NCI-H524 (cell line): Measurements from ENCODE around the gene SLC47A2.

Source experiments
- DNase-seq, 2 experiments: peaks; one replicate each; lab custom pipeline; 2025; lab: John Stamatoyannopoulos, UW

SLC47A2 gene

DNA sequence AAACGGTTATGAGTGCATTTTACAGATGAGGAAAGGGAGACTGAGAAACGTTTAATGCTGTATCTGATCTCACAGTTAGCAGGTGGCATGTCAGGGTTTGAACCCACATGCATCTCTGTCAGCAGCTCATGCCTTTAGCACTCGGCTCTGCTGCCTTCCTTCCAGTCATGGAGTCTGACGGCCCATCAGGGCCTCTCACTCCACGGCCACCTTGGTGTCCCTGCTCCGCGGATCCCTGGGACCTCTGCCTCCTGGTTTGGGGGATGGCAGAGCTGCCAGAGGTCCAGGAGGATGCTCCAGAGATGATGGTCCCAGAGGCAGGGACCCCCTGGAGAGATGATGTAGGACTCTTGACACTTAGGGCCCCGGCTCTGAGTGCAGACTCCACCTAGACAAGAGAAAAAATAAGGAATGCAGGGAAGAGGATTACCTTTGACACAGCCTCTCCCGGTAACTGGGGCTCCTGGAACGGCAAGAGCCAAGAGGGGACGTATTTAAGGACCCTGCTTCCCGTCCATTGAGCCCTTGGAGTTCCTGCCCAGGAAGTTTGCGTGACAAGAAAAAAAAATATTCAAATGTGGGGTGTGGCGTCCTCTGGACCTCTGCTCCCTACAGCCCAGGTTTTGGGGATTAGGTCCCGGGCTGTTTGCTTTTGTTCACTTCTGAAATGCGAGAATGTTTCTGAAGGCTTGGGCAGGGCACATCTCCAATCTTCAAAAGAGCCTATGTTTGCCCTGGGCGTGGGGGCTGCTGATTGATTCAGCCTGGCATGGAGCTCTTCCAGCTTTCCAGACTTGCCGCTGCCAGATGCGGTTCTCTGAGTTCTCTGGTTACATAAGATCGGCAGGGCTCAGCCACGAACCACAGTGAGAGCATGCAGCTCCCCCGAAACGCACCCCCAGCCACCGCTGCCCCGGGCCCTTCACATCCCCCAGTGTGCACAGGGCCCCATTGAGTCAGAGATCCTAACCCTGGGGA, 31.7 kb upstream of the SLC47A2 start, which contains the start of gene ALDH3A1:
ALDH3A1 (minus strand) TSS at position 470 of the 978 bp plus-strand sequence. CDS start 3,169 bp downstream, outside the sequence.
- DNase-seq = no peak

DNA sequence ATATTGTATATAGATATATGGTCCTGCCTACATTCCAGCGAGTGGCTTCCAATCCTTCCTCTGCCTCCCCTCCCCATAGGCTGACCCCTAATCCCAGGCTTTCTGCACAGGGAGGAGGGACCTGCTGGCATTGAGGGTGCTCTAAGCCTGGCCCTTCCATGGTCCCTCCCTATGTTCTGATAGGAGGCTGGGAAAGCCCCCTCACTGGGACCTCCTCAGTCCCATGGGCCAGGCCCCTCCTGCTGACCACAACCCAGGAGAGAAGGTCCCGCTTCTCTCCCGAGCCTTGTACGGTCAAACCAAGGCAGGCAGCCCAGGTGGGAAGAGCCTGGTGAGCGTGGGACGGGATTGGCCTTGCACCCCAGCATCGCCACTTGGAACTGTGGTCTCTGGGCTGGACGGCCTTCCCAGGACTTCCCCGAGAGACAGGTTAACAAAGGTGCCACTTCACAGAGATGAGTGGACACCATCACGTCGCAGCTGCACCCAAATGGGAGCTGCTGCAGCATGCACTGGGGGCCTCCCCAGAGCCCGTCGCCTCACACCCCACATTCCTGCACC, 30.9 kb upstream of the SLC47A2 start:
- DNase-seq = no peak

DNA sequence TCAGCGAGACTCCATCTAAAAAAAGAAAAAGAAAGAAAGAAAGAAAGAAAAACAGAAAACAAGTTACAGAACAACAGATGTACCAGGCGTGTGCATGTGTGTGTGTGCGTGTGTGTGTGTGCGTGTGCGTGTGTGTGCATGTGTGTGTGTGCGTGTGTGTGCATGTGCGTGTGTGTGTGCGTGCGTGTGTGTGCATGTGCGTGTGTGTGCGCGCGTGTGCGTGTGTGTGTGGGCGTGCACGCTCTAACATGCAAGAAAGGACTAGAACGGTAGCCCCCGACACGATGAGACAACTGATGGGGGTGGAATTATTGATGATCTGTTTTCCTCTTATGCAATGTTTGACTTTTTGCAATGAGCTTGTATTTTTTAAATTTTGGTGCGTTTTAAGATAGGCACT, 30.1 kb upstream of the SLC47A2 start:
- DNase-seq = no peak

DNA sequence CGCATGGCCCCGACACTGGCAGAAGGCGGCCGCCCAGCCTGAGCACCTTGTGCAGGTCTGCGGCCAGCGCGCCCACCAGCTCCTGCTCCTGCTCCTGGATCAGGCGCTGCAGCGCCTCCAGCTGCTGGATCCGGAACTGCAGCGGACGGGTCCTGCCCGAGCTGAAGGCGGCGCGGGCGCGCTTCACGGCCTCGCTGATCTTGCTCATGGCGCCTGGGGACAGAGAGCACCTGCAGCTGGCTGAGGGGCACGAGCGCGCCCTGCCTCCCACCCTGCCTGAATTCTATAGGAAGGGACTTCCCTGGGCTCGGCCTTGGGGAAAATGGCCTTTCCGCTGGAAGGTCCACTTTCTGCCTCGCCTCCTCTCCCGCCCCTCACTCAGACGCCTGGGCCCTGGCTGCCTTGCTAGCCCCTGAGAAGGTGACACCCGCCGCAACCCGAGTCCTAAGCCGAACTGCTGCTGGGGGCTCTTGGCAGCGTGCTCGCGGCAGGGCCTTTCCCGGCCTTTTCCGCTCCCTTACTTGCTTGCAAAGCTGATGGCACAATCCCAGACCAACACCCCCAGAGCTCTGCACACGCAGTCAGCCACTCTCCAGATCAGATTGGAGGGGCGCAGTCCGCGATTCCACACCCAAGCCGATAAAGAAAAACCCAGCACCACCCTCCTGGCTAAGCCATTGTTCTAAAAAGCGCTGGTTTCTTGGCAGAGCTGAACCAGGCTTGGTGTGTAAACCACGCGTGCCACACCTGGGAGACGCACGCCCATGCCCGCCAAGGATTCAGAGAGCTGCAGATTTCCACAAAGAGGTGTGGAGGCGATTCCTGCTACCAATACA, 28.8 kb upstream of the SLC47A2 start:
- DNase-seq = peak; percentile 62 to 86

DNA sequence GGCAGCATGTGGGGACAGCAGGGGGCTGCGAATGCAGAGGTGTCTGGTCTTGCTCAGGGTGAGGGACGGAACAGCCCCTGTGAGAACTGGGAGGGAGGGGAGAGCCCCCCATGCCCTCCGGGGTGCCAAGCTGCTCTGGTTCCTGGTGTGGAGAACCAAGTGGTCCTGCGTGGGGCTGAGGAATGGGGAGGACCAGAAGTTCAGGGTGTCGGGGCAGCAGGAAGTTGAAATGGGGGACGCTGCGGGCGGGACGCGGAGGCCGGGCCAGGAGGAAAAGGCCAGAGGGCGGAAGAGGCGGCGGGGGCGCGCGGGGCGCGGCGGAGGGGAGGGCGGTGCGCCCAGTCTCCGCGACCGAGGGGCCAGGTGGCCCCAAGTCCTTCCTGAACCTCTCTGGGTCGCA, 28.1 kb upstream of the SLC47A2 start:
- DNase-seq = peak in 1 of 2 experiments; percentile 13

DNA sequence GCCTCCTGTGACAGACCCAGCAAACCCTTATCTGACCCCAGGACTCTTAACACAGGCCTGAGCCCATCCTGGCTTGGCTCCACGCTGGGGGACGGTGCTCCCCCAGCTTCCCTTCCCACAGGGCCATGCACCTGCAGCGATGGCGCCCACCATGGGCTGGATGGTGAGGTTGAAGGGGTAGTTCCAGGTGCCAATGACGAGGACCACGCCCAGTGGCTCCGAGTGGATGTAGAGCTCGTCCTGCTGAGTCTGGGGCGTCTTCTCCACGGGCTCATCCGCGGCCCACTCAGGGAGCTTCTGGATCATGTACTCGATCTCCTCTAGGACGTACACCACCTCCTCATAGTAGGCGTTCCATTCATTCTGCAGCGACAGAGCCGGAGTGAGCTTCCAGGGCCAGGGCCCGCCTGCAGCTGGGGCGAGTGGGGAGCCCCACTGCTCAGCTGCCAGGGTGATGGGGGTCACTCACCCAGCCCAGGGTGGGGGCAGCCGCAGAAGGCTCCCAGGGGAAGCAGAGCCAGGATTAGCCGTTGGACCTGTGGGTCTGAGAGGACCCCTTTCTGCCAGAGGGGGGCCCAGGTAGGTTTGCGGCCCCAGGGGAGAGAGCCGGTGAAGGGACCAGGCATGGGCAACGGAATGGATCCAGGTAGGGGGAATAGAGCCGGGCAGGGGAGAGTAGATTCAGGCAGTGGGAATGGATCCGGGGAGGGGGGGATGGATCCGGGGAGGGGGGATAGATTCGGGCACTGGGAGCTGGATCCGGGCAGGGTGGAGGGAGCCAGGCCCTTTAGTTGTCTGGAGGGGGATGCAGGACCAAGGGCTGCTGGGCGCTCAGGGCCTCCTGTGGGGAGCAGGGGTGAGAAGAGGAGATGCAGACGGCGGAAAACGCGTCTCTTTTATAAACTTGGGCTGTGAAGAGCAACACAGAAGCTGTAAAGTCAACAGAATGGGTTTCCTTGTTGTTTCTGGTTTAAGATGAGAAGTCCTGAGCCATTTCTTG, 27.0 kb upstream of the SLC47A2 start:
- DNase-seq = no peak

DNA sequence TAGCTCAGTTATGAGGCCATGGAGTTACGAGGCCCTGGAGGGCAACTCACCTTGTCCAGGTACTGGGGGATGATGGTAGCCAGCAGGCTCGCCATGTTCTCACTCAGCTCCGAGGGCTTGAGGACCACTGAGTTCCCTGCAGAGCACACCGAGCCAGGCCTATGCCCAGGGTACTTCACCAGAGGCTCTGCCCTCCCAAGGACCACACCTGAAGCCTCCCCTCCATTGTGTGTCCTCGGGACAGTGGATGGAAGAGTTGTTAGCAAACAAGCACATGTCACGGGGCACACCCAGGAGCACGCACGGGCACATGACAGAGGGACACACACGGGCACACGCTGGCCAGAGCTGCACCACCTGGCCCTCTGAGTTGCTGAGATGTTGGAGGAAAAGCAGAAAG, 26.1 kb upstream of the SLC47A2 start:
- no peak for DNase-seq

DNA sequence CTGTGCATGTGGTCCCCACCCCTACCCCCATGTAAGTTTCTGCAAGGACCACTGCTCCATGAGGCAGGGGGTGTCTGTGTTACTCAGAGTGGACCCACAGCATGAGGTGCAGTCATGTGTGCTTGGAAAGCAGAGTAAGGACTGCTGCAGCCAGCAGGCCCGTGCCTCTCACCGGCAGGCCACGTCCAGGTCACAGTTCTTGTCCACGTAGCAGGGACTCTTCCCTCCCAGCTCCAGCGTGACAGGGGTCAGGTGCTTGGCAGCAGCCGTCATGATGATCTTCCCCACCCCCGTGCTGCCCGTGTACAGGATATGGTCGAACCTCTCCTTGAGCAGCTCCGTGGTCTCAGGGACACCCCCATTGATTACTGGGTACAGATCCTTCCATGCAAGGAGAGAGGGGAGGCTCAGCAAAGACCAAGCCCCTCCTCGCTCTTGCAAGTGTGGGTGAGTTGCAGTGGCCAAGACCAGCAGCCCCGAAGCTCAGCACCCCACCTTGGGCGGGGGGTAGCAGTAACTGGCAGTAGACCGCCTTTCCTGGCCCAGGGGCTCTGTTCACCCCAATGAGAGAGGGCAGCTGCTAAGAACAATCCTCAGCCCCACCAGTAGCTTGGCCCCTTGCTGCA, 25.6 kb upstream of the SLC47A2 start:
- DNase-seq = no peak

DNA sequence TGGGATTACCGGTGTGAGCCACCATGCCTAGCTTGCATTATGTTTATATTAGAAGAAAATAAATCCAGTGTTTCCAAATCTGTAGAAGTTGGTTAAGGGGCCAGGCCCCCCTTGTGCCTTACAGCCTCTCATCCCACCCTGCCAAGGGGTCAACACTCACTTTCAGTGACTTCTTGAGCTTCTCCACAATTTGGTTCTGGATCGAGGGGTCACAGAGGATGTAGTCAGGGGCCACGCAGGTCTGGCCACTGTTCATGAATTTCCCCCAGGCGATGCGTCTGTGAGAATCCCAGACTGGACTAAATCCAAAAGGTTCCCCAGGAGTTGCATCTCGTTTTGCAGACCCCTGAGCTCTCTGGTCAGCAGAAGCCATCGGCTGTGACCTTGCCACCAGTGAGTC, 24.5 kb upstream of the SLC47A2 start:
- DNase-seq = no peak

DNA sequence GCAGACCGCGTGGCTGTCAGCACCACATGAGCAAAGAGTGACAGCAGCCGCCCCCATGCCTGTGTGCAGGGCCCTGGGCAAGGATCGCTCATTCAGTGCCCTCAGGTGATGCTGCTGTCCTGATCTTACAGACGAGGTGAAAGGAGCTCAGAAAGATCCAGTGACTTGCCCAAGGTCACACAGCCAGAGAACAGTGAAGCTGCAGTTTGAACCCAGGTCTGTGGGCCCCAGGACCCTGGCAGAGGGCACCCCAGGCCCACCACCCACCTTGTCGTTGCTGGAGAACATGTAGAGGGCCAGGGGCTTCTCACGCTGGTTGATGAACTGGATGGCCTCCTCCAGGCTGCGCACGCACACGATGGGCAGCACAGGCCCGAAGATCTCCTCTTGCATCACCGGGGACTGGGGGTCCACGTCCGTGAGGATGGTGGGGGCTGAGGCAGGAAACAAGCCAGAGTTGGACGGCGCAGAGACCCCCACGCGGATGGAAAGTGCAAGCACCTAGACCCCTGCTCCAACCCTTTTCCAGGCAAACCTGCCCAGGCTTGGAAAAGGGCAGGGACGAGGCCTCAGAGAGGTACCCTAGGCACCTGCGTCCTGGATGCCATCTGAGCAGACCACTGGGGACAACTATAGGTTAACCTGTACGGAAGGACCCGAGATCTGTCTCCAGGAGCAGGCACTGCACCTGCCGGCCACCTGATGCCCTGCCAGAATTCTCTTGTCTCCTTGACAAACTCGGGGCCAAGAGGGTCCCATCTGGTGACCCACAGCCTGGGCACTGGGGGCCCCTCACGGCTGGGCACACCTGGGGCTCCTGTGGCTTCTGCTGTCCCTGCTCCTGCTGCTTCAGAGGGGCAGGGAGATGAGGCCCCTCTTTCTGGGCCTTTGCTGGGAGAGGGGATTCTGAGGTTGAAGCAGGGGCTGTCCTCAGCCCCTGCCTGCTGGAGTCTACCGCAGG, 23.1 kb upstream of the SLC47A2 start:
- no peak for DNase-seq

DNA sequence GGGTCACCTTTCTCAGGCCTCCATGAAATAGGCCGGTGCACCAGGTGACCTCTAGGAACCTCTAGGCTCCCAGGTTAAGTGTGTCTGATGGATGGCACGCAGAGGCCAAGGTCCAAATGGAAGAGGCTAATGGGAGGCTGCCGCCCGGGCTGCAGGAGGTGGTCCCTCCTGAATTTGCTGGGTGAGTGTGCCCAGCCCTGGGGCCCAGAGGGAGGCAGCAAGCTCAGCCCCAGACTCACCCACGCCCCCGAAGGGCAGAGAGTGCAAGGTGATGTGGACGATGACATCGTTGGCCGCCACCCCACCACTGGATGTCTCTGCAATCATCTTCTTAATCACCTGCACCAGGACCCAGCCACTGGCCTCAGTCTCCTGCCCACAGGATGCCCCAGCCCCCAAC, 22.4 kb upstream of the SLC47A2 start:
- no peak for DNase-seq

DNA sequence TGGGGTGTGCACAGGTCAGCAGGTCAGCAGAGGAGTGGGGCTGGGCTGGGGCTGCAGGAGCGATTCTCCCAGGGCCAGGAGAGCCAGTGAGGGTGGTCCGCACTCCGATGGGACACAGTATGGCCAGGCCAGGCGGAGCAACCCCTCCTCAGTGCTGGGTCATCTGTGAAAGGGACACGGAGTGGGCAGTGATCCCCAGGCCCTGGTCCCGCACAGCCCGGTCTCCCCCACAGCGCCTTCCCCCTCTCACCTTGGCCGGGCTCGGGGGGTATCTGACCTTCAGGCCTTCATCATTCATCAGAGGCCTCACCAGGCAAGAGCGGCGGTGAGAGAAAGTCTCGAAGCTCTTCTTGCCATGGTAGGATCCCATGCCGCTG, 21.7 kb upstream of the SLC47A2 start:
- no peak for DNase-seq

DNA sequence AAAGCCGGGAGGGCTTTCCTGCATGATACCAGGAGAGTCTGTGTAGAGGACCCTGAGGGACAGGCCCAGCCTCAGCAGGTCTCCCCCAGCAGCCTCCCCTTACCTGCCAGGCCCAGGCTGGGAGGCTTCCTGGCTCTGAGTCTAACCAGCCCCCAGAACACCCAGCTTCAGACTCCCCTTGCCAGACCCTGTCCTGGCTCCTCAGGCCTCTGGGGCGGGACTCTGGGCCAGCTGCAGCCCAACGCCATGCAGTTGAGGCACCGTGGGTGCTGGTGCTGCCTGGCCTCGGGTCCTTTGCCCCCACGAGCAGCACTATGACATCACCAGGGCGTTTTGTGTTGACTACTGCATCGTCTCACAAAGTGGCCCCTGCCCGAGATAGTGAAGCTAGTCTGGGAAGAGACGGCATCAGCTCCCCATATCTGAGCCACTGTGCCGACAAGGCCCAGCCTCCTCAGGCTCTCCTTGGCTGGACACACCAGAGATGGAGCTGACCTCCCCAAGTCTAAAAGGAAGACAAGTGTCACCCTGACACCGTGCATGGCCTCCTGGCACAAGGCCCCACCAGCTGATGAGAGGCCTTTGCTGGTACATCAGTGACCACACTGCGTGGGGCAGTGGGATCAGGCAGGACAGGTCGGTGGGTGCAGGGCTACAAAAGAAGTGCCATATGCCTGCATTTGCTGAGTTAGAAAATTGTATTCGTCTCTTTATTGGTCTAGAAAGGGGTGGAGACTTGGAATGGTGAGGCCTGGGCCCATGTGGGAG, 21.1 kb upstream of the SLC47A2 start:
- no peak for DNase-seq

DNA sequence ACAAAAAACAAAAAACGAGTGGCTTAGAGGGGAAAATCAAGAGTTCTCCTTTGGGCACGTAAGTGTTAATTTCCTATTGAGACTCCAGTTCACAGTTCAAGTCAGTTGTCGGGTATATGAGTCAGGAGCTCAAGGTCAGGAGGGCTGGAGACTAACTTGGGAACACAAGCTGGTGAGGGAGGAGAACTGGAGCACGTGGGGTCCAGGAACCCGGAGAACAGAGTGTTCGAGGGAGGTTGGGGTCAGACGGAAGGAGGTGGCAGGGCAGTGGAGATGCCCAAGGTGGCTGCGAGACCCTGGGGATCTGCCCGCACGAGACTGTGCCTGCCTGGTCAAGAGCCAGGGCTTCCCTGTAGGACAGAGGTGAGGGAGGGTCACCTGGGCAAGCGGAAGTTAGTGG, 19.7 kb upstream of the SLC47A2 start:
- no peak for DNase-seq

DNA sequence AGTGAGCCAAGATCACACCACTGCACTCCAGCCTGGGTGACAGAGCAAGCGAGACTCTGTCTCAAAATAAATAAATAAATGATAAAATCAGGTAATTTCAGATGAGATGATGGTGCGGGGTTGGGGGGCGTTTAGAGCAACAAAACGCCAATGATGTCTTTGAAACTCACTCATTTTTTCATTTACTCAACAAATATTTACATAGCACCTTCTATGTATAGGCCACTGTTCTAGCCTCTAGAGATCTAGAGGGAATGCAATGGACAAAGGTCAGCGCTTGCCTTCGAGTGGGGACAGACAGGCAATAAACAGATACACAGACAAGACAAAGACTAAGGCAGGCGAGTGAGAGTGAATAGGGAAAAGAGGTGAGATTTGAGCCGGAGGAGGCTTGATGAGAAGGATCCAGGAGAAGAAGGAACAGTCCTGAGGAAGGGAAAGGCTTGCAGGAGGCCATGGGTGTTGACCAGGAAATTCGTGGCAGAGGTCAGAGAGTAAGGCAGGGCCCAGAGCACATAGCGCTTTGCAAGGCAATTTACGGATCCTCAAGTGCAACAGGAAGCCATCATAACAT, 17.7 kb upstream of the SLC47A2 start:
- no peak for DNase-seq

DNA sequence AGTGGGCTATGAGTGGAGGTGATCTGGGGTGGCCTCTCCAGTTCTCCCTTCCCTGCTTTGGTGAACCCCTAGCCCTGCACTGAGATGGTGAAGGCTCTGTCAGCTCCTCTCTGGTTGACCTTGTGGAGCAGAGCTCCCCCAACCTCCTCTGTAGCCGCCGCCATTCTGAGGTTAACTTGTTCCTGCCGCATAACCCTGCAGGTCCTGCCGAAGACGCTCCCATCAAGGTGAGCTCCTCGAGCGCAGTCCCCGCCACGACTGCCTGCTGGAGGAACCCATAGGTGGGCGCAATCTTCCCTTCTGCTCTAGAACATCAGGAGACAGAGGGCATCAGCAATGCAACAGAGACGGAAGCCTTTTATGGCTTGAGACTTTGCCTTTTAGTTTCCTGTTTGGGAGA, 15.2 kb upstream of the SLC47A2 start:
- no peak for DNase-seq

DNA sequence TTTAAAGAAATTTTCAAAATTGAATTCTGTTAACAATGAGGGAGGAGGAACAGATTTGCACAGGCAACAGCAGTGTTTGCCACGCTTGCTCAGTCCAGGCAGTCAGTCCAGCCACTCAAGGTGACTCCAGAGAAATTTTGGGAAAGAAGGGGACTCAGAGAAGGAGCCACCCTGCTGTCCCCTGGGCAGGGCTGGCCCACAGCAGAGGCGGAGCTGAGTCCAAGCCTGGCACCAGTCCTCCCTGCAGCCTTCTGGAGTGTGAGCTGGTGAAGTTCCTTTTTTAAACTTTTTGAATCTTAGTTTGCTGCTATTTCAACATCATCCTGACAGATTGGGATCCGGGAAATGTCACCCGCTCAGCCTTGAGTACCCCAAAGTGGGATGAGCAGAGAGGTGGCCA, 14.5 kb upstream of the SLC47A2 start:
- no peak for DNase-seq

DNA sequence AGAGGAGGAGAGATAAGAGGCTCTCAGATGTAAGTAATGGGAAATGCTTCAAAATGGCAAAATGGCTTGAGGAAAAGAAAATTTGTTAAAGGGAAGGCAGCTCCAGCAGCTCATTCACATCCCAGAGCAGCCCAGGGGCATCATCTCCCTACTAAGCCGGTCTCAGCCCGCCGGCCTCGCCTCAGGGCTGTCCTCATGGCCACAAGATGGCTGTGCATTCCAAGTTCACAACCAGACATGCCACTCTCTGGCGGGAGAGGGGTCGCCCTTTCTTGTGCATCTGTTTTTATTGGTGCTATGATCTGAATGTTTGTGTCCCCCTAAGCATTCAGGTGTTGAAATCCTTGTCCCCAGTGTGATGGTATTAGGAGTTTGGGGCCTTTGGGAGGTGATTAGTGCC, 13.5 kb upstream of the SLC47A2 start:
- DNase-seq = no peak
